ENCODE measurements around the gene FHOD1.
A peak's percentile ranks its signal among the peaks of the same experiment; 100 is the strongest.

The FHOD1 gene

DNA sequence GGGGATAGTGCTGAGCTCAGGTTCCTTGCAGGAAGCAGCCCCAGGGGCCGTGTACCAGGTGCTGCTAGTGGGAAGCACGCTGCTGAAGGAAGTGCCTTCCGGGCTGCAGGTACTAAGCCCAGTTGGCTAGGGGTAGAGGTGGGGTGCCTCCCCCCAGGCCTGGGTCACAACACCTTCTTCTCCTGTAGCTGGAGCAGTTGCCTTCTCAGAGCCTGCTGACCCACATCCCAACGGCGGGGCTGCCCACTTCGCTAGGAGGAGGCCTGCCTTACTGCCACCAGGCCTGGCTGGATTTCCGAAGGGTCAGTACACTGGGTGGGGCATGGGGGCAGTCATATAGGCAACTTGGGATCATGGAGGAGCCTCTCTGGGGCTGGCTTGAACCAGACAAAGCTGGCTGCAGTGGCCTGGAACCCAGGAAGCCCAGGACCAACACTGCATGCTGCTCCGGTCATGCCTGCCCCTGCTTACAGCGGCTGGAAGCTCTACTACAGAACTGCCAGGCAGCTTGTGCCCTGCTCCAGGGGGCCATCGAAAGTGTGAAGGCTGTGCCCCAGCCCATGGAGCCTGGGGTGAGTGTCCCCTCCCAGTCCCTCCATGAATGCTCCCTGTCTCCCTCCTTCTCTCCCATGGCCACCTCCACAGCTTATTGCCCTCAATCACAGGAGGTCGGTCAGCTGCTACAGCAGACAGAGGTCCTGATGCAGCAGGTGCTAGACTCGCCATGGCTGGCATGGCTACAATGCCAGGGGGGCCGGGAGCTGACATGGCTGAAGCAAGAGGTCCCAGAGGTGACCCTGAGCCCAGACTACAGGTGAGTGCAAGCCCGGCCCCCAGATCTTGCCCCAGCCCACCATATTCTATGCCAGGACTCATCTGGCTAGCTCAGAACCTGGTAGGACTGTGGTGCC lies 34.5 kb upstream of the FHOD1 start:
- Histone ChIP-seq H3K36me3 (replicated peaks in 1 of 2; ENCODE audit: control insufficient read depth in 2 of 2, insufficient read depth in 2 of 2, low read length in 2 of 2) (no peaks in the 10 kb centered on the region), H3K23ac (ENCODE audit: low read depth, low read length, poor library complexity) (peak overlapping the region; percentile 25), H2BK5ac (ENCODE audit: low read length) (no peak overlapping the region), H2BK12ac (ENCODE audit: low read length) (no peak overlapping the region), H2AK5ac (ENCODE audit: low read depth, low read length) (peak overlapping the region; percentile 43), H3K4ac (ENCODE audit: low read length) (peak overlapping the region; percentile 70), H3K4me3 (ENCODE audit: low read length in 2 of 2) (no peak overlapping the region), H3K14ac (ENCODE audit: low read length) (no peak overlapping the region), H4K8ac (ENCODE audit: low read depth, low read length) (no peak overlapping the region), H3K79me1 (ENCODE audit: low read depth, low read length) (no peaks in the 10 kb centered on the region), H3K27ac (replicated peaks; ENCODE audit: low read length) (no peak overlapping the region), H2AFZ (ENCODE audit: low read length) (peak overlapping the region; percentile 17), H3K4me2 (ENCODE audit: insufficient read depth, low read length, poor library complexity, severe bottlenecking) (no peak overlapping the region), H3K9ac (ENCODE audit: low read depth, low read length, poor library complexity) (no peak overlapping the region), H3K18ac (ENCODE audit: low read length) (peak overlapping the region; percentile 36), H2BK120ac (ENCODE audit: low read depth, low read length) (no peak overlapping the region), H3K9me3 (replicated peaks in 1 of 2; ENCODE audit: control insufficient read depth in 2 of 2, insufficient read depth in 1 of 2, low read depth in 1 of 2, low read length in 2 of 2) (no peaks in the 10 kb centered on the region), H3K27me3 (ENCODE audit: control insufficient read depth in 3 of 3, insufficient read depth in 3 of 3, low read depth in 1 of 3, low read length in 3 of 3) (peaks cover 0 to 68% (median 11%) of the 10 kb centered on the region in 3 experiments), H4K91ac (ENCODE audit: low read depth, low read length, poor library complexity) (no peak overlapping the region), H2BK15ac (ENCODE audit: low read length) (peak overlapping the region; percentile 14), H3K4me1 (ENCODE audit: control insufficient read depth in 2 of 2, insufficient read depth in 1 of 2, low read depth in 1 of 2, low read length in 2 of 2) (no peaks in the 10 kb centered on the region)
- no peak for DNase-seq (ENCODE audit: low spot score)
- no CpG with 5 or more reads among the region's 14 CpGs for WGBS, 2 donors (ENCODE audit: extremely low coverage in 2 of 2, insufficient read length in 2 of 2, insufficient replicate concordance in 1 of 2)

DNA sequence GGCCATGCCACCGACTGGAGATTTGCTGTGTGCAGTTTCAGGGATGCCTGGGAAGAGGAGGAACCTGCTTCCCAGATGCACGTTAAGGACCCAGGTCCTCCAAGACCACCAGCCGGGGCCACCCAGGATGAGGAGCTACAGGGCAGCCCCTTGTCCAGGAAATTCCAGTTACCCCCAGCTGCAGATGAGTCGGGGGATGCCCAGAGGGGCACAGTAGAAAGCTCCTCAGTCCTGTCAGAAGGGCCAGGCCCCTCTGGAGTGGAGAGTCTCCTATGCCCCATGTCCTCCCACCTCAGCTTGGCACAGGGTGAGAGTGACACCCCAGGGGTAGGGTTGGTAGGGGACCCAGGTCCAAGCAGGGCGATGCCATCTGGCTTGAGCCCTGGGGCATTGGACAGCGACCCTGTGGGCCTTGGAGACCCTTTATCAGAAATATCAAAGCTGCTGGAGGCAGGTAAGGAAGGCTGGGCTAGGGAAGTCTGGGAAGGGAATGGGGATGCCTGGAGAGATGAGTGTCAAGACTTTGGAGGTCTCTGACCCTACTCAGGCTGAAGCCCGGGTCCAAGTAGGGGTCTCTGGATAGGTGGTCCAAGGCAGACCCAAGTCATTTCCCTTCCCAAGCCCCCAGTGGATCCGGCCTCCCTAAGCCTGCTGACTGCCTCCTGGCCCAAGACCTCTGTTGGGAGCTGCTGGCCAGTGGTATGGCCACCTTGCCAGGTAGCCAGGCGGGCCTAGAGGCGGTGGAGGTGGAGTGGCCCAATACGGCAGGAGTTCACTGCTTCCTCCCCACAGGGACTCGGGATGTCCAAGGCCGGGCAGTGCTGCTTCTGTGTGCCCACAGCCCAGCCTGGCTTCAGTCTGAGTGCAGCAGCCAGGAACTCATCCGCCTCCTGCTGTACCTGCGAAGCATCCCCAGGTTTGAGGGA lies 33.1 kb upstream of the FHOD1 start:
- Histone ChIP-seq H3K36me3 (replicated peaks in 1 of 2; ENCODE audit: control insufficient read depth in 2 of 2, insufficient read depth in 2 of 2, low read length in 2 of 2) (no peaks in the 10 kb centered on the region), H3K4me2 (ENCODE audit: insufficient read depth, low read length, poor library complexity, severe bottlenecking) (no peak overlapping the region), H3K18ac (ENCODE audit: low read length) (peak overlapping the region; percentile 32), H3K9ac (ENCODE audit: low read depth, low read length, poor library complexity) (peak overlapping the region; percentile 15), H4K8ac (ENCODE audit: low read depth, low read length) (no peak overlapping the region), H2AFZ (ENCODE audit: low read length) (no peak overlapping the region), H3K4ac (ENCODE audit: low read length) (no peak overlapping the region), H3K27ac (replicated peaks; ENCODE audit: low read length) (no peak overlapping the region), H3K9me3 (replicated peaks in 1 of 2; ENCODE audit: control insufficient read depth in 2 of 2, insufficient read depth in 1 of 2, low read depth in 1 of 2, low read length in 2 of 2) (no peaks in the 10 kb centered on the region), H3K4me1 (ENCODE audit: control insufficient read depth in 2 of 2, insufficient read depth in 1 of 2, low read depth in 1 of 2, low read length in 2 of 2) (no peaks in the 10 kb centered on the region), H2BK120ac (ENCODE audit: low read depth, low read length) (no peak overlapping the region), H2BK5ac (ENCODE audit: low read length) (peak overlapping the region; percentile 80), H3K27me3 (ENCODE audit: control insufficient read depth in 3 of 3, insufficient read depth in 3 of 3, low read depth in 1 of 3, low read length in 3 of 3) (peaks cover 0 to 73% (median 11%) of the 10 kb centered on the region in 3 experiments), H2BK15ac (ENCODE audit: low read length) (peak overlapping the region; percentile 53), H3K79me1 (ENCODE audit: low read depth, low read length) (no peaks in the 10 kb centered on the region), H2AK5ac (ENCODE audit: low read depth, low read length) (peak overlapping the region; percentile 77), H2BK12ac (ENCODE audit: low read length) (peak overlapping the region; percentile 30), H4K91ac (ENCODE audit: low read depth, low read length, poor library complexity) (peak overlapping the region; percentile 85), H3K4me3 (ENCODE audit: low read length in 2 of 2) (no peak overlapping the region), H3K23ac (ENCODE audit: low read depth, low read length, poor library complexity) (peak overlapping the region; percentile 53), H3K14ac (ENCODE audit: low read length) (no peak overlapping the region)
- WGBS, 2 donors (ENCODE audit: extremely low coverage in 2 of 2, insufficient read length in 2 of 2, insufficient replicate concordance in 1 of 2), result no CpG with 5 or more reads among the region's 15 CpGs
- no peak for DNase-seq (ENCODE audit: low spot score)

DNA sequence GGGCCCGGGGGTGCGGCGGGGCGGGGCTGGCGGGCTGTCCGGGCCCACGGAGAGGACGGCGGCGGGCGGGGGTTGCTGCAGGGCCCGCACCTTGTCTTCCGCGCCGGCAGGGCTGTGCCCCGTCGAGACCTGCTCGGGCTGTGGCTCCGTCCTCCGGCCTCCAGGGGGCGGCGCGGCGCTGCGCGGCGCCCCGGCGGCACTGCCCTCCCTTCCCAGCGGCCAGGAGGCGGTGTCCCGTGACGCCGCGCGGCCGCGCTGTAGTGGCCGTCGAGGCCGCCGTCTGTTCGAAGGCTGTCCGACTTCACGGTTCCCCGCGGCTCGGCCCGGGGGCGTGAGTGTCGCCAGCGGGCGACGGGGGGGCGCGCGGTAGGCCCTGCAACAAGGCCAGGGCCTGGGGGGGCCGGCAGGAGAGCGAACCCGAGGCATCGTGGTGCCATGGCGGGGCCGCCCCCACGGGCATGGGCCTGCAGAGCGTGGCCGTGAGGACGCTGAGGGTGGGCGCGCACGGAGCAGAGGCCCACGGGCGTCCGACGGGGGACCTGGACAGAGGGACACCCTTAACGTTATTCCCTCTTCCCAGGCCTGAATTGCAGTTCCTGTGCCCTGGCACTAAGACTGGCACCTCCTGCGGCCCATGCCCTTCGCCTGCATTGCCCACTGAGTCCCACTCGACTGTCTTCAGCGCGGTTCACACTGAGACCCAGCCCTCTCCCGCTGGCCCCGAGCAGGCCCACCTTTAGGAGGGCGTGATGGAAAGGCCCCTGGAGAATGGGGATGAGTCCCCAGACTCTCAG lies 32.2 kb upstream of the FHOD1 start, which contains the start of gene PLEKHG4:
Gene PLEKHG4 (plus strand): TSS at position 237 of the 794 bp plus-strand sequence. CDS start 513 bp downstream, at position 750.
- H3K4me1 ChIP-seq (ENCODE audit: control insufficient read depth in 2 of 2, insufficient read depth in 1 of 2, low read depth in 1 of 2, low read length in 2 of 2), result no peaks in the 10 kb centered on the region
- H2BK120ac ChIP-seq (ENCODE audit: low read depth, low read length), result no peak within 1 kb of the TSS
- H2AK5ac ChIP-seq (ENCODE audit: low read depth, low read length), result peak within 1 kb of the TSS; percentile 77
- H4K91ac ChIP-seq (ENCODE audit: low read depth, low read length, poor library complexity), result peak within 1 kb of the TSS; percentile 85
- no peaks in the 10 kb centered on the region for H3K79me1 ChIP-seq (ENCODE audit: low read depth, low read length)
- peak within 1 kb of the TSS; percentile 82 for H2AFZ ChIP-seq (ENCODE audit: low read length)
- peak within 1 kb of the TSS; percentile 80 for H3K23ac ChIP-seq (ENCODE audit: low read depth, low read length, poor library complexity)
- H3K18ac ChIP-seq (ENCODE audit: low read length), result peak within 1 kb of the TSS; percentile 98
- WGBS, 2 donors (ENCODE audit: extremely low coverage in 2 of 2, insufficient read length in 2 of 2, insufficient replicate concordance in 1 of 2), result no CpG with 5 or more reads among the region's 83 CpGs
- peak within 1 kb of the TSS; percentile 53 for H2BK15ac ChIP-seq (ENCODE audit: low read length)
- peak within 1 kb of the TSS; percentile 54 for H3K4me2 ChIP-seq (ENCODE audit: insufficient read depth, low read length, poor library complexity, severe bottlenecking)
- H2BK5ac ChIP-seq (ENCODE audit: low read length), result peak within 1 kb of the TSS; percentile 80
- peak within 1 kb of the TSS; percentile 96 for H4K8ac ChIP-seq (ENCODE audit: low read depth, low read length)
- no peak within 1 kb of the TSS for H3K27ac ChIP-seq (replicated peaks; ENCODE audit: low read length)
- H3K4me3 ChIP-seq (ENCODE audit: low read length in 2 of 2), result peak within 1 kb of the TSS; percentile 23 to 76
- H3K9me3 ChIP-seq (replicated peaks in 1 of 2; ENCODE audit: control insufficient read depth in 2 of 2, insufficient read depth in 1 of 2, low read depth in 1 of 2, low read length in 2 of 2), result no peaks in the 10 kb centered on the region
- H2BK12ac ChIP-seq (ENCODE audit: low read length), result peak within 1 kb of the TSS; percentile 36
- H3K9ac ChIP-seq (ENCODE audit: low read depth, low read length, poor library complexity), result peak within 1 kb of the TSS; percentile 75
- peak within 1 kb of the TSS; percentile 53 for H3K4ac ChIP-seq (ENCODE audit: low read length)
- no peaks in the 10 kb centered on the region for H3K36me3 ChIP-seq (replicated peaks in 1 of 2; ENCODE audit: control insufficient read depth in 2 of 2, insufficient read depth in 2 of 2, low read length in 2 of 2)
- peak; percentile 58 for DNase-seq (ENCODE audit: low spot score)
- peaks cover 0 to 66% (median 11%) of the 10 kb centered on the region in 3 experiments for H3K27me3 ChIP-seq (ENCODE audit: control insufficient read depth in 3 of 3, insufficient read depth in 3 of 3, low read depth in 1 of 3, low read length in 3 of 3)
- peak within 1 kb of the TSS; percentile 98 for H3K14ac ChIP-seq (ENCODE audit: low read length)

All from neuronal stem cell (in vitro differentiated cells).